ENCODE results near the gene MTG1.
"Not testable (repeated sequence)": the region's sequence is repeated elsewhere in the genome, so short reads cannot be mapped to it uniquely, and the experiment has no call there.

- TF ChIP-seq CTCF (IDR thresholded peaks at IDR 0.05; ENCODE audit: insufficient read depth, low read length); POLR2AphosphoS5 (IDR thresholded peaks at IDR 0.05; ENCODE audit: low read depth): not testable (repeated sequence)
These were observed 38.1 kb downstream of the MTG1 start for GRCh38 chr10:133431888-133432613.

Measured in HL-60 (cell line).